Vagina (tissue), 2 donors: ENCODE data around the gene IGLL5.

Source experiments
- CTCF ChIP-seq, 3 experiments: fragments of 450-650 bp in 2 of 3; fragments of 200-600 bp in 1 of 3; sonication (generic) in 1 of 3; IDR thresholded peaks; one replicate each; pipeline ENCODE4 v1.5.1; 2017 to 2019; ENCODE audit warnings: antibody characterized with exemption in 3 of 3, mild to moderate bottlenecking in 2 of 3, moderate library complexity in 2 of 3
- POLR2A ChIP-seq, 2 donors: fragments of 450-650 bp; IDR thresholded peaks; one replicate each; pipeline ENCODE4 v1.6.1; 2017; ENCODE audit warnings: antibody characterized with exemption in 2 of 2, mild to moderate bottlenecking in 2 of 2, moderate library complexity in 2 of 2
- POLR2AphosphoS5 ChIP-seq, 2 donors: sonication (generic); formaldehyde crosslinking; IDR thresholded peaks; one replicate each; pipeline ENCODE4 v1.9.0; 2017; ENCODE audit warnings: antibody characterized with exemption in 2 of 2, mild to moderate bottlenecking in 2 of 2, low read depth in 1 of 2; ENCODE audit not compliant: insufficient read depth in 1 of 2

GRCh38 chr22:22930222-22930497 lies 42.5 kb downstream of the IGLL5 start:
- TF ChIP-seq POLR2A (IDR thresholded peaks at IDR 0.05) = no peak
- no peak for TF ChIP-seq CTCF (IDR thresholded peaks at IDR 0.05)
- TF ChIP-seq POLR2AphosphoS5 (IDR thresholded peaks at IDR 0.05; ENCODE audit: insufficient read depth in 1 of 2, low read depth in 1 of 2) = no peak
